Brain microvascular endothelial cell (primary cell): ENCODE results near the gene ZW10.
"Not testable (repeated sequence)": the region's sequence is repeated elsewhere in the genome, so short reads cannot be mapped to it uniquely, and the experiment has no call there.

Source experiments
- DNase-seq: peaks from one replicate; pipeline ENCODE4 v3.0.0-alpha.2; 2020
- H3K27ac ChIP-seq: fragments of 250-450 bp; sonication (Bioruptor Pico); 2 replicates; pipeline ENCODE4 v1.5.1; 2020; ENCODE audit warnings: mild to moderate bottlenecking, moderate library complexity
- H3K27me3 ChIP-seq: fragments of 250-450 bp; sonication (Bioruptor Pico); replicated peaks from 2 replicates; pipeline ENCODE4 v1.5.1; 2020; ENCODE audit warnings: mild to moderate bottlenecking
- H3K36me3 ChIP-seq: fragments of 250-450 bp; sonication (Bioruptor Pico); replicated peaks from 2 replicates; pipeline ENCODE4 v1.5.1; 2020; ENCODE audit warnings: mild to moderate bottlenecking
- H3K4me3 ChIP-seq: 2 replicates; pipeline ENCODE4 v1.5.1; 2011; ENCODE audit warnings: low read depth, mild to moderate bottlenecking, control low read depth, low read length, moderate library complexity
- CTCF ChIP-seq: IDR thresholded peaks from 2 replicates; pipeline ENCODE4 v1.5.1; 2011; ENCODE audit warnings: low read depth, mild to moderate bottlenecking, moderate library complexity, low read length, control low read depth, inconsistent platforms; ENCODE audit errors: missing control alignments
- in situ Hi-C: cut with HindIII; loops from 2 replicates; pipeline ENCODE4 v1.10.0; 2017; ENCODE audit warnings: low sequenced_read_pairs, low pct_ligation_motif_present

ZW10 gene

DNA sequence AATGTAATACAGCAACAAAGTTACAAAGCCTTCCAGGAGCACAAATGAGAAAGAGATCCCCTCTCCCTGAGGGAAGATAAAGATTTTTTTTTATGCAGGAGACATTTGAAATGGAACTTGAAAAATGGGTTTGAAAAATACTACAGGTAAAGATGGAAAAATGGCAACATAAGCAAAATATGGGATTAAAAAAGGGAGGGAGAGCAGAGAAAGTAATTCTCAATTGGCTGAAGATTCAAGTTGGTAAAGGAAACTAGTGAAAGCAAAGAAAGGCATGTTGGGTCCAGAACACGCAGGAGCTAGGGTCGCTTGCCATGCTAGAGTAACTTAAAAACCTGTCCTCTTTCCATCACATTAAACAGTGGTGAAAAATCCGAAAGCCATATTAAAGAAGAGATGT, 1.5 kb downstream of the ZW10 start:
- DNase-seq = no peak
- H3K27me3 ChIP-seq = no peaks in the 10 kb centered on the region
- no peak overlapping the region for H3K4me3 ChIP-seq
- H3K27ac ChIP-seq = no peak overlapping the region
- in situ Hi-C loops = no loop called here
- peaks cover 5% of the 10 kb centered on the region for H3K36me3 ChIP-seq
- TF ChIP-seq CTCF = no peak

- DNase-seq = no peak
- no peak for TF ChIP-seq CTCF
- Histone ChIP-seq H3K27ac (no peak overlapping the region), H3K36me3 (peaks cover 4% of the 10 kb centered on the region), H3K27me3 (no peaks in the 10 kb centered on the region), H3K4me3 (no peak overlapping the region)
- in situ Hi-C loops = no loop called here
Measured at GRCh38 chr11:113764527-113765219, 8.8 kb downstream of the ZW10 start.

DNA sequence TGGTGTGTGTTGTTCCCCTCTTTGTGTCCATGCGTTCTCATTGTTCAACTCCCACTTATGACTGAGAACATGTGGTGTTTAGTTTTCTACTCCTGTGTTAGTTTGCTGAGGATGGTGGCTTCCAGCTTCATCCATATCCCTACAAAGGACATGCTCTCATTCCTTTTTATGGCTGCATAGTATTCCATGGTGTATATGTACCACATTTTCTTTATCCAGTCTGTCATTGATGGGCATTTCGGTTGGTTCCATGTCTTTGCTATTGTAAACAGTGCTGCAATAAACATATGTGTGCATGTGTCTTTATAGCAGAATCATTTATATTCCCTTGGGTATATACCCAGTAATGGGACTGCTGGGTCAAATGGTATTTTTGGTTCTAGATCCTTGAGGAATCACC, 10.5 kb downstream of the ZW10 start:
- H3K27ac ChIP-seq, in situ Hi-C loops, H3K36me3 ChIP-seq, H3K4me3 ChIP-seq, H3K27me3 ChIP-seq, DNase-seq: not testable (repeated sequence)

DNA sequence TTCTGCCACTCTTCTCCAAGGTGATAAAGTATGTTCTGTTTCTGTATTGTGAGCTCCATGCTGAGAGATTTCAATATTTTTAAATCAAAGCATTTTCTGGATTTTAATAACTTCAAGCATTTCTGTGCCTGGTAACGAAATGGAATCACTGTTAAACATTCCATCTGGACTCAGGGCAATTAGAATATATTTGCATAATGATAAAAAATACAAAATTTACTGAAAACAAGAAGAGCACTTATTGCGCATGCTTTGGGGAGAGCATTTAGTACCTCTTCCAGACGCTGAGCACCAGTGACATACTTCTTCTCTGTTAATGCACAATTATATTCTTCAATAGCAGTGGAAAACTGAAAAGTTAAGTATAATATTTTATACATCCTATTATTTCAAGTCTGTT, 13.3 kb downstream of the ZW10 start:
- TF ChIP-seq CTCF = no peak
- in situ Hi-C loops = no loop called here

GRCh38 chr11:113752932-113753331, 20.6 kb downstream of the ZW10 start:
- Histone ChIP-seq H3K36me3 (peaks cover 10% of the 10 kb centered on the region), H3K27ac (no peak overlapping the region), H3K27me3 (no peaks in the 10 kb centered on the region), H3K4me3 (no peak overlapping the region)
- TF ChIP-seq CTCF = no peak
- no peak for DNase-seq
- in situ Hi-C loops = no loop called here

More for the DNA sequence above, 13.3 kb downstream of the ZW10 start:
- no peak overlapping the region for H3K4me3 ChIP-seq
- no peak overlapping the region for H3K27ac ChIP-seq
- no peaks in the 10 kb centered on the region for H3K27me3 ChIP-seq
- DNase-seq = no peak
- peaks cover 8% of the 10 kb centered on the region for H3K36me3 ChIP-seq

- Histone ChIP-seq H3K4me3 (no peak overlapping the region), H3K36me3 (peaks cover 15% of the 10 kb centered on the region), H3K27ac (no peak overlapping the region), H3K27me3 (no peaks in the 10 kb centered on the region)
- no peak for TF ChIP-seq CTCF
- DNase-seq = no peak
- in situ Hi-C loops = no loop called here
Measured at GRCh38 chr11:113736323-113736722, 37.2 kb downstream of the ZW10 start.
